ENCODE data around the gene FAM50A.
"Not testable (repeated sequence)": the region's sequence is repeated elsewhere in the genome, so short reads cannot be mapped to it uniquely, and the experiment has no call there.

DNA sequence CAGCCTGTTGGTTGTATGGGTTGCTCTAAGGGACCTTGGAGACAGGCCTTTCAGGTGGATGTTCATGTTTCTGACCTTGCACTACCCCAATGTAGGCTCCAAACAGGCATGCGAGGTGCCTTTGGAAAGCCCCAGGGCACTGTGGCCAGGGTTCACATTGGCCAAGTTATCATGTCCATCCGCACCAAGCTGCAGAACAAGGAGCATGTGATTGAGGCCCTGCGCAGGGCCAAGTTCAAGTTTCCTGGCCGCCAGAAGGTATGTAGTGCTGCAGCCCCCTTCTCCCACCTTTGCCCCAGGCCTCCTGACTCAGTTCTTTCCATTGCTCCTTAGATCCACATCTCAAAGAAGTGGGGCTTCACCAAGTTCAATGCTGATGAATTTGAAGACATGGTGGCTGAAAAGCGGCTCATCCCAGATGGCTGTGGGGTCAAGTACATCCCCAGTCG lies 43.5 kb upstream of the FAM50A start:
- TF ChIP-seq, protein P1, sequence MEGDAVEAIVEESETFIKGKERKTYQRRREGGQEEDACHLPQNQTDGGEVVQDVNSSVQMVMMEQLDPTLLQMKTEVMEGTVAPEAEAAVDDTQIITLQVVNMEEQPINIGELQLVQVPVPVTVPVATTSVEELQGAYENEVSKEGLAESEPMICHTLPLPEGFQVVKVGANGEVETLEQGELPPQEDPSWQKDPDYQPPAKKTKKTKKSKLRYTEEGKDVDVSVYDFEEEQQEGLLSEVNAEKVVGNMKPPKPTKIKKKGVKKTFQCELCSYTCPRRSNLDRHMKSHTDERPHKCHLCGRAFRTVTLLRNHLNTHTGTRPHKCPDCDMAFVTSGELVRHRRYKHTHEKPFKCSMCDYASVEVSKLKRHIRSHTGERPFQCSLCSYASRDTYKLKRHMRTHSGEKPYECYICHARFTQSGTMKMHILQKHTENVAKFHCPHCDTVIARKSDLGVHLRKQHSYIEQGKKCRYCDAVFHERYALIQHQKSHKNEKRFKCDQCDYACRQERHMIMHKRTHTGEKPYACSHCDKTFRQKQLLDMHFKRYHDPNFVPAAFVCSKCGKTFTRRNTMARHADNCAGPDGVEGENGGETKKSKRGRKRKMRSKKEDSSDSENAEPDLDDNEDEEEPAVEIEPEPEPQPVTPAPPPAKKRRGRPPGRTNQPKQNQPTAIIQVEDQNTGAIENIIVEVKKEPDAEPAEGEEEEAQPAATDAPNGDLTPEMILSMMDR (IDR thresholded peaks at IDR 0.05) = not testable (repeated sequence)
- not testable (repeated sequence) for TF ChIP-seq POLR2AphosphoS5 (IDR thresholded peaks at IDR 0.05; ENCODE audit: low read depth, low read length); RAD21 (IDR thresholded peaks at IDR 0.05; ENCODE audit: low read length); TCF12 (IDR thresholded peaks at IDR 0.05); NRF1 (IDR thresholded peaks at IDR 0.05; ENCODE audit: low read depth, low read length); FOXM1 (IDR thresholded peaks at IDR 0.05; ENCODE audit: low read depth); RCOR1 (IDR thresholded peaks at IDR 0.05; ENCODE audit: low read length); SMC3 (IDR thresholded peaks at IDR 0.05; ENCODE audit: low read depth, low read length); TAF1 (IDR thresholded peaks at IDR 0.05; ENCODE audit: borderline replicate concordance, low read depth, low read length)
- TF ChIP-seq, protein P2, sequence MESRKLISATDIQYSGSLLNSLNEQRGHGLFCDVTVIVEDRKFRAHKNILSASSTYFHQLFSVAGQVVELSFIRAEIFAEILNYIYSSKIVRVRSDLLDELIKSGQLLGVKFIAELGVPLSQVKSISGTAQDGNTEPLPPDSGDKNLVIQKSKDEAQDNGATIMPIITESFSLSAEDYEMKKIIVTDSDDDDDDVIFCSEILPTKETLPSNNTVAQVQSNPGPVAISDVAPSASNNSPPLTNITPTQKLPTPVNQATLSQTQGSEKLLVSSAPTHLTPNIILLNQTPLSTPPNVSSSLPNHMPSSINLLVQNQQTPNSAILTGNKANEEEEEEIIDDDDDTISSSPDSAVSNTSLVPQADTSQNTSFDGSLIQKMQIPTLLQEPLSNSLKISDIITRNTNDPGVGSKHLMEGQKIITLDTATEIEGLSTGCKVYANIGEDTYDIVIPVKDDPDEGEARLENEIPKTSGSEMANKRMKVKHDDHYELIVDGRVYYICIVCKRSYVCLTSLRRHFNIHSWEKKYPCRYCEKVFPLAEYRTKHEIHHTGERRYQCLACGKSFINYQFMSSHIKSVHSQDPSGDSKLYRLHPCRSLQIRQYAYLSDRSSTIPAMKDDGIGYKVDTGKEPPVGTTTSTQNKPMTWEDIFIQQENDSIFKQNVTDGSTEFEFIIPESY (IDR thresholded peaks at IDR 0.05; ENCODE audit: borderline replicate concordance, low read depth) = not testable (repeated sequence)
